GM10248 (cell line): ENCODE data around the gene CST5.
"Not testable (repeated sequence)": the region's sequence is repeated elsewhere in the genome, so short reads cannot be mapped to it uniquely, and the experiment has no call there.

ENCODE experiments used
- CTCF ChIA-PET: fragments of 300-600 bp; sonication (Branson Sonifier 250); formaldehyde crosslinking; extraction: SDS; loops from one replicate; lab custom pipeline; 2021; ENCODE audit warnings: antibody characterized with exemption; lab: Yijun Ruan, JAX
- POLR2A ChIA-PET: fragments of 350-650 bp; sonication (Branson Sonifier 250); formaldehyde crosslinking; extraction: SDS; loops from one replicate; lab custom pipeline; 2020; ENCODE audit warnings: antibody characterized with exemption; lab: Yijun Ruan, JAX
- DNase-seq: peaks from one replicate; pipeline ENCODE4 v3.0.0; 2012; ENCODE audit errors: extremely low spot score
- TF ChIP-seq, protein P1 (sequence below): IDR thresholded peaks from 2 replicates; pipeline ENCODE4 v1.5.1; 2012; ENCODE audit warnings: mild to moderate bottlenecking, low read depth; ENCODE audit errors: extremely low read depth, missing control alignments, control extremely low read depth

CST5 gene

GRCh38 chr20:23872065-23872464 is 7.5 kb downstream of the CST5 start:
- POLR2A ChIA-PET, result no interaction called here
- TF ChIP-seq, protein P1, sequence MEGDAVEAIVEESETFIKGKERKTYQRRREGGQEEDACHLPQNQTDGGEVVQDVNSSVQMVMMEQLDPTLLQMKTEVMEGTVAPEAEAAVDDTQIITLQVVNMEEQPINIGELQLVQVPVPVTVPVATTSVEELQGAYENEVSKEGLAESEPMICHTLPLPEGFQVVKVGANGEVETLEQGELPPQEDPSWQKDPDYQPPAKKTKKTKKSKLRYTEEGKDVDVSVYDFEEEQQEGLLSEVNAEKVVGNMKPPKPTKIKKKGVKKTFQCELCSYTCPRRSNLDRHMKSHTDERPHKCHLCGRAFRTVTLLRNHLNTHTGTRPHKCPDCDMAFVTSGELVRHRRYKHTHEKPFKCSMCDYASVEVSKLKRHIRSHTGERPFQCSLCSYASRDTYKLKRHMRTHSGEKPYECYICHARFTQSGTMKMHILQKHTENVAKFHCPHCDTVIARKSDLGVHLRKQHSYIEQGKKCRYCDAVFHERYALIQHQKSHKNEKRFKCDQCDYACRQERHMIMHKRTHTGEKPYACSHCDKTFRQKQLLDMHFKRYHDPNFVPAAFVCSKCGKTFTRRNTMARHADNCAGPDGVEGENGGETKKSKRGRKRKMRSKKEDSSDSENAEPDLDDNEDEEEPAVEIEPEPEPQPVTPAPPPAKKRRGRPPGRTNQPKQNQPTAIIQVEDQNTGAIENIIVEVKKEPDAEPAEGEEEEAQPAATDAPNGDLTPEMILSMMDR, result no peak
- CTCF ChIA-PET, result interaction anchor here (0.6 to 2.8 kb wide), 2 partner anchors 16 to 162 kb away, joined by 3 to 7 read pairs; no protein-coding TSS in a partner anchor
- no peak for DNase-seq

DNA sequence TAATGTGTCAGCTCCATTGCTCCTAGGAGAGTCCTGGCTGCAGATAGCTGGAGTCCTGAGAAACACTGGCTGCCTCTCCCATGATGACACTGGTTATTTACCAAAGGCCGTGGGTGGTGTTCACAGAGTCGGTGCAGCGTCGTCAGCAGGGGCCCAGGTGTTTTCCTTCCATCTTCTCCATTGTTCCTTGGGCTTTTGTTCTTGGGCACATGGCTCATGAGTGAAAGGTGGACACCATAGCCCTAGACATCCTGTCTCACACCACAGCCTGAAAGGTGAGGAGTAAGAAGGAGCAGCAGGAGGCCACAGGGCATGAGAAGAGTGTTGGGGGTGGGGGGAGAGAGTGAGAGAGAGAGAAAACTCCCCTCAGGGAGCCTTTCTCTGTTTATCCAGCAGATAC is 9.1 kb downstream of the CST5 start:
- POLR2A ChIA-PET, result no interaction called here
- DNase-seq, result no peak
- TF ChIP-seq, protein P1, result no peak
- CTCF ChIA-PET, result no interaction called here

DNA sequence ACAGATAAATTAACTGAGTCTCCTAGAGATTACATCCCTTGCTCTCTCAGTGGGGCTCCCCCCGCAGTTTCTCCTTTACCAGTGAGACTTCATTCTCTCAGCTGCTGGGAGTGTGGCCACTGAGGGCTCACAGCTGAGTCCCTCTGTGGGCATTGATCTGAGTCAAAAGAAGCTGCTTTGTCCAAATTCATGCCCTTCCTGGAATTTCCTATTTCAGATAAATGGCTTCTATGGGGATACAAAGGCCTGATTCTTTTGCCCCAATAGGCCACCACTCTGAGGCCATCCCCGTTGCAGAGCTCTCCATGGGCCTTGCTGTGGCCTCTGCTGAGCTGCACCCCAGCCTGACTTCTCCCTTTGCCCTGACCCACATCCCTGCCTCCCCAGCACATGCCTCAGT is 10.0 kb downstream of the CST5 start:
- TF ChIP-seq, protein P1, result no peak
- ChIA-PET CTCF (interaction anchor here (0.6 kb wide), 1 partner anchor 68 kb away, joined by 3 read pairs; no protein-coding TSS in a partner anchor), POLR2A (no interaction called here)
- DNase-seq, result no peak

DNA sequence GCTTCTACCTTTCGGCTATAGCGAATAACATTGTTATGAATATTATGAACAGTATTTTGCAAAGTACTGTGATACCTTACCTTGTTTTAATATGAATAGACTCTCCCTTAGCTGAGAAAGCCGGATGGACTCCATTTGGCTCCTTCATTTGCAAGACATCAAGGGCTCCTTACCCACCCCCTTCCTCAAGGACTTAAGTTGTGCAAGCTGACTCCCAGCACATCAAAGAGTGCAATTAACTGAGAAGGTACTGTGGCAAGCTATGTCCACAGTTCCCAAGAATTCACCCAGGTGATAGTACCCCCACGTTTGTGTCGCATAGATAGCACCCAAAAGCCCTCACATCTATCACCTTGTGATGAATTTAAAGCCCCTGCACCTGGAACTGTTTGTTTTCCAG is 11.2 kb downstream of the CST5 start:
- TF ChIP-seq, protein P1, result no peak
- DNase-seq, result no peak
- ChIA-PET CTCF (no interaction called here), POLR2A (no interaction called here)

DNA sequence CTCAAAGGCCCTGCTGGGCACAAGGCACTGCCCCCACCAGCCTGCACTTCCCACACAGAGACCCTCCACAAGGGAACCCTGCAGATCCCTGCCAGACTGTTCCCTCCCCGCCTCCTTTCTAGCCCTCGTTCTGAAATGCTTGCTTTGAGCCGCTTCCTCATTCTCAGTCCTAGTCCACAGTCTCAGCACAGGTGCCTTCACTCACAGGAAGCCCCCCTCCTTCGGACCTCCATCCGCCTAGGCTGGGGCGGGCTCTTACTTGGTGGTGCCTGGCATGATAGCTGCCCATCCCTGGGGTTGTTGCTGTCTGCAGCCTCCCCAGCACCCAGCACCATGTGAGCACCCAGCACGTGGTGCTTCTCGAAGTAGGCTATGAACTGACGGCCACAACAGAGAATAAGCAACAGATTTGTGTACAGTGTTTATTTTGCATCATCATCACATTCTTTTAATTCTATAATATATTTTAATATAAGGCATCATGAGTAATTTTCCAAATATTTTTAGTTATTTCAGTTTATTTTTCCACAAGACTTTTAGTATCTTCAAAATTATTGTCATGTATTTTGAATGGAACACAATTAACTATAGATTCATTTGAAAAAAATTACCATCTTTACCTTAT is 12.3 kb downstream of the CST5 start:
- no peak for DNase-seq
- ChIA-PET CTCF (no interaction called here), POLR2A (no interaction called here)
- TF ChIP-seq, protein P1, result no peak

- CTCF ChIA-PET, DNase-seq, POLR2A ChIA-PET: not testable (repeated sequence)
These were observed 18.8 kb downstream of the CST5 start for GRCh38 chr20:23860771-23861170.

DNA sequence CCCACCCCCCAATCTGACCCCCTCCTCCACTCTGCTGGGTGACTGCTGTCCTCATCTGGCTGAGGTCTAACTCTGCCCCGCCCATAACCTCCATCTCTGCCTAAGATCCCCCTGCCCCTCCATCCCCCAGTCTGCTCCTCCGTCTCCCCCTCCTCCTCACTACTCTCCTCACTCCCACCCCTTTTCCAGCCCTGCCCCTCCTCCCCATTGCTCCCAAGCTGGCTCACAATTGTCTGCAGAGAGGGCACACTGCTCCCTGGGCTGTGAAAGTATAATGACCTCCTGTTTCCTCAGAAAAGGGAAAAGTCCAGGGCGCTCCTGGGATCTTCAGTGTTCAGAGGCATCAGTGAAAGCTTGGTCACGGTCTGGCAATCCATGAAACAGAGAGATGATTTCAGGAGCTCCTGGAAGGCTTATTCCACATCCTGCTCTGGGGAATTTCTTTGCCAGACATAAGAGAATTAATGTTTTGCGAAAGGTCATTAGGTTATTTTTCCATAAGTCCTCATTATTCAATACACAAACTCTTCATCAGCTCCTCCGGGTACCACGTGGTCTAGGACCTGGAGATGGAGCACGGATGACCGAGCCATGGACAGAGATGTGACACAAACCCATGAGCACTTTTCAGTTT is 21.5 kb downstream of the CST5 start:
- TF ChIP-seq, protein P1, result no peak
- no peak for DNase-seq
- ChIA-PET CTCF (no interaction called here), POLR2A (interaction anchor here (0.6 kb wide), 1 partner anchor 21 kb away, joined by 9 read pairs; no protein-coding TSS in a partner anchor)
